HCT116 (cell line): ENCODE data around the gene TOMM40. TPM values are rescaled to one million over a fixed set of nuclear protein-coding genes. Genes with fewer than 3 reads are reported as not detected.

ENCODE experiments used
- ATAC-seq: fragments of 200-7000 bp; cut with Tn5 transposase; 2 replicates; pipeline ENCODE4 v1.9.1; 2020; ENCODE audit warnings: mild to moderate bottlenecking, moderate library complexity
- BruUV-seq: library from RNA; stranded (reverse); fragments of 400-500 nt; replicated peaks from 2 replicates; lab custom pipeline; 2021; lab: Mats Ljungman, UMichigan
- CTCF ChIA-PET: fragments of 300-600 bp; sonication (Branson Sonifier 250); formaldehyde crosslinking; loops from one replicate; lab custom pipeline; 2021; ENCODE audit warnings: antibody characterized with exemption; lab: Charles Lee
- POLR2A ChIA-PET: fragments of 300-600, 350-600 bp; sonication (Branson Sonifier 250); formaldehyde crosslinking; loops from one replicate; lab custom pipeline; 2021; ENCODE audit warnings: antibody characterized with exemption; lab: Charles Lee
- RAD21 ChIA-PET, 2 experiments: fragments of 300-600 bp; sonication (Branson Sonifier 250); formaldehyde crosslinking; loops; one replicate each; lab custom pipeline; 2023; ENCODE audit warnings: low total read pairs in 2 of 2; ENCODE audit not compliant: uncharacterized antibody in 2 of 2, unreplicated experiment in 2 of 2, low non-redundant PET in 1 of 2; lab: Charles Lee
- DNase-seq: peaks from one replicate; pipeline ENCODE4 v3.0.0-alpha.2; 2010; ENCODE audit warnings: low read depth, low spot score
- H2AFZ ChIP-seq: fragments of 200-600 bp; shearing (Covaris generic), sonication (generic); 2 replicates; pipeline ENCODE4 v1.6.1; 2017; ENCODE audit warnings: low read depth, mixed run types, mixed read lengths, antibody characterized with exemption, low read length; ENCODE audit not compliant: poor library complexity, severe bottlenecking
- H3K27ac ChIP-seq: 2 replicates; pipeline ENCODE4 v1.5.1; 2012; ENCODE audit warnings: low read depth, low read length
- H3K27me3 ChIP-seq: fragments of 200-600 bp; sonication (generic); 2 replicates; pipeline ENCODE4 v1.6.1; 2016; ENCODE audit warnings: mixed run types, low read length, mixed read lengths; ENCODE audit not compliant: insufficient read depth
- H3K36me3 ChIP-seq, 2 experiments: fragments of 200-500 bp in 1 of 2; fragments of 200-600 bp in 1 of 2; sonication (Bioruptor generic) in 1 of 2; sonication (generic) in 1 of 2; 2 replicates each; pipeline versions ENCODE4 v1.5.1 to v1.6.1; 2014 to 2016; ENCODE audit warnings: low read length in 2 of 2, inconsistent platforms in 1 of 2, mixed read lengths in 1 of 2, mixed run types in 1 of 2; ENCODE audit not compliant: insufficient read depth in 2 of 2, control insufficient read depth in 1 of 2
- H3K4me1 ChIP-seq, 2 experiments: fragments of 200-600 bp in 1 of 2; sonication (generic) in 1 of 2; 2 replicates each; pipeline versions ENCODE4 v1.5.1 to v1.6.1; 2012 to 2017; ENCODE audit warnings: low read length in 2 of 2, inconsistent platforms in 1 of 2, mild to moderate bottlenecking in 1 of 2, mixed read lengths in 1 of 2, mixed run types in 1 of 2, moderate library complexity in 1 of 2; ENCODE audit not compliant: insufficient read depth in 2 of 2, control insufficient read depth in 1 of 2
- H3K4me2 ChIP-seq: fragments of 200-600 bp; sonication (generic); 2 replicates; pipeline ENCODE4 v1.6.1; 2017; ENCODE audit warnings: mixed run types, low read length, mixed read lengths
- H3K4me3 ChIP-seq, 2 experiments: fragments of 200-600 bp in 1 of 2; sonication (generic) in 1 of 2; replicated peaks in 1 of 2; 2 replicates each; pipeline ENCODE4 v1.5.1; 2011 to 2016; ENCODE audit warnings: low read length in 2 of 2, control low read depth in 1 of 2, low read depth in 1 of 2, mild to moderate bottlenecking in 1 of 2, mixed read lengths in 1 of 2, mixed run types in 1 of 2
- H3K79me2 ChIP-seq: fragments of 200-600 bp; sonication (generic); 2 replicates; pipeline ENCODE4 v1.6.1; 2017; ENCODE audit warnings: mild to moderate bottlenecking, mixed run types, low read length, moderate library complexity, mixed read lengths; ENCODE audit not compliant: insufficient read depth
- H3K9ac ChIP-seq: fragments of 200-600 bp; sonication (generic); 2 replicates; pipeline ENCODE4 v1.6.1; 2016; ENCODE audit warnings: low read length, mixed read lengths
- H3K9me2 ChIP-seq: fragments of 200-600 bp; sonication (generic), shearing (Covaris generic); 2 replicates; pipeline ENCODE4 v1.6.1; 2017; ENCODE audit warnings: mixed run types, mild to moderate bottlenecking, moderate library complexity; ENCODE audit not compliant: insufficient read depth
- H3K9me3 ChIP-seq, 2 experiments: fragments of 200-500 bp in 1 of 2; fragments of 200-600 bp in 1 of 2; sonication (Bioruptor generic) in 1 of 2; sonication (generic) in 1 of 2; 2 replicates each; pipeline ENCODE4 v1.6.1; 2014 to 2017; ENCODE audit warnings: low read length in 2 of 2, mixed read lengths in 2 of 2, inconsistent platforms in 1 of 2, low read depth in 1 of 2, mild to moderate bottlenecking in 1 of 2, mixed run types in 1 of 2, moderate library complexity in 1 of 2; ENCODE audit not compliant: control insufficient read depth in 1 of 2, insufficient read depth in 1 of 2
- H4K20me1 ChIP-seq: fragments of 200-600 bp; sonication (generic), shearing (Covaris generic); 2 replicates; pipeline ENCODE4 v1.6.1; 2017; ENCODE audit warnings: mixed run types, mild to moderate bottlenecking, moderate library complexity; ENCODE audit not compliant: insufficient read depth
- CBX3 ChIP-seq: IDR thresholded peaks from 2 replicates; pipeline ENCODE4 v1.6.1; 2012; ENCODE audit warnings: low read depth
- CEBPB ChIP-seq: IDR thresholded peaks from 2 replicates; pipeline ENCODE4 v1.6.1; 2012; ENCODE audit warnings: low read depth
- CTCF ChIP-seq, 3 experiments: fragments of 200-600 bp in 1 of 3; sonication (generic) in 1 of 3; IDR thresholded peaks in 2 of 3; conservative IDR thresholded peaks in 1 of 3; 2 replicates each; pipeline ENCODE4 v1.5.1; 2012 to 2017; ENCODE audit warnings: low read depth in 2 of 3, low read length in 2 of 3, antibody characterized with exemption in 1 of 3, borderline replicate concordance in 1 of 3, control low read depth in 1 of 3, mild to moderate bottlenecking in 1 of 3, mixed read lengths in 1 of 3, mixed run types in 1 of 3, moderate library complexity in 1 of 3; ENCODE audit not compliant: insufficient read depth in 1 of 3
- EGR1 ChIP-seq: IDR thresholded peaks from 2 replicates; pipeline ENCODE4 v1.6.1; 2012; ENCODE audit warnings: low read depth
- ELF1 ChIP-seq: IDR thresholded peaks from 2 replicates; pipeline ENCODE4 v1.6.1; 2012; ENCODE audit warnings: low read depth, borderline replicate concordance
- EZH2 ChIP-seq: fragments of 200-600 bp; sonication (generic); IDR thresholded peaks from 2 replicates; pipeline ENCODE4 v1.6.1; 2017; ENCODE audit warnings: antibody characterized with exemption, mixed run types
- EZH2phosphoT487 ChIP-seq: fragments of 200-600 bp; IDR thresholded peaks from 2 replicates; pipeline ENCODE4 v1.6.1; 2018; ENCODE audit warnings: antibody characterized with exemption, borderline replicate concordance
- FOSL1 ChIP-seq: IDR thresholded peaks from 2 replicates; pipeline ENCODE4 v1.6.1; 2012; ENCODE audit warnings: low read depth
- JUND ChIP-seq: IDR thresholded peaks from 2 replicates; pipeline ENCODE4 v1.6.1; 2012
- MAX ChIP-seq: IDR thresholded peaks from 2 replicates; pipeline ENCODE4 v1.6.1; 2012
- POLR2AphosphoS5 ChIP-seq: IDR thresholded peaks from 2 replicates; pipeline ENCODE4 v1.6.1; 2011; ENCODE audit warnings: mild to moderate bottlenecking, low read depth, low read length, moderate library complexity
- RAD21 ChIP-seq: IDR thresholded peaks from 2 replicates; pipeline ENCODE4 v1.6.1; 2012; ENCODE audit warnings: low read depth, mild to moderate bottlenecking
- REST ChIP-seq: IDR thresholded peaks from 2 replicates; pipeline ENCODE4 v1.6.1; 2012; ENCODE audit warnings: low read depth
- SIN3A ChIP-seq: IDR thresholded peaks from 2 replicates; pipeline ENCODE4 v1.6.1; 2012; ENCODE audit warnings: low read depth
- SP1 ChIP-seq: IDR thresholded peaks from 2 replicates; pipeline ENCODE4 v1.6.1; 2012; ENCODE audit warnings: low read depth
- SRF ChIP-seq: IDR thresholded peaks from 2 replicates; pipeline ENCODE4 v1.6.1; 2012; ENCODE audit warnings: low read depth
- ZBTB33 ChIP-seq: IDR thresholded peaks from 2 replicates; pipeline ENCODE4 v1.6.1; 2011; ENCODE audit warnings: mild to moderate bottlenecking, low read length, moderate library complexity; ENCODE audit not compliant: insufficient replicate concordance; ENCODE audit errors: extremely low read depth
- ZFX ChIP-seq: fragments of 450-650 bp; IDR thresholded peaks from 2 replicates; pipeline ENCODE4 v1.6.1; 2017
- ZNF274 ChIP-seq: fragments of 200-500 bp; sonication (Bioruptor generic); IDR thresholded peaks from 2 replicates; pipeline ENCODE4 v1.6.1; 2014; ENCODE audit warnings: mild to moderate bottlenecking, low read depth, low read length, inconsistent platforms
- intact Hi-C: fragments of 100-400 bp; cut with micrococcal nuclease; formaldehyde crosslinking; loops from 2 replicates; pipeline ENCODE4 v1.10.0; 2022
- total RNA-seq: library from RNA; stranded (reverse); gene quantifications from one replicate; pipeline ENCODE4 v1.2.1, GENCODE V29; 2021; ENCODE audit not compliant: unreplicated experiment
- TF ChIP-seq, protein P1 (sequence below): IDR thresholded peaks from 2 replicates; pipeline ENCODE4 v1.6.1; 2012

TOMM40 gene
- total RNA-seq, 1 experiment from 2014 or later: 178 TPM

GRCh38 chr19:44857837-44858236 is 33.2 kb upstream of the TOMM40 start:
- Histone ChIP-seq H3K9me2 (no peaks in the 10 kb centered on the region), H3K79me2 (peaks cover 83% of the 10 kb centered on the region), H2AFZ (no peak overlapping the region), H3K9ac (no peak overlapping the region), H3K4me3 (no peak overlapping the region), H3K4me1 (peaks cover 0 to 12% of the 10 kb centered on the region in 2 experiments; a peak in 2 of 4 replicates), H4K20me1 (no peaks in the 10 kb centered on the region), H3K27ac (no peak overlapping the region), H3K27me3 (no peaks in the 10 kb centered on the region), H3K4me2 (no peak overlapping the region), H3K9me3 (no peaks in the 10 kb centered on the region), H3K36me3 (peaks cover 0 to 2% of the 10 kb centered on the region in 2 experiments; a peak in 1 of 4 replicates)
- ChIA-PET POLR2A (no interaction called here), RAD21 (no interaction called here), CTCF (no interaction called here)
- ATAC-seq (no peak), DNase-seq (no peak)
- TF ChIP-seq EZH2 (no peak), CEBPB (no peak), POLR2AphosphoS5 (no peak), EZH2phosphoT487 (no peak), FOSL1 (no peak), EGR1 (no peak), CTCF (IDR thresholded peaks at IDR 0.05 in 2 of 3, conservative IDR thresholded peaks at IDR 0.05 in 1 of 3; ENCODE audit: borderline replicate concordance in 1 of 3, insufficient read depth in 1 of 3, low read depth in 2 of 3, low read length in 2 of 3) (no peak), ELF1 (no peak), ZFX (no peak), ZNF274 (no peak), SP1 (no peak), SIN3A (no peak), CBX3 (no peak), ZBTB33 (no peak), SRF (no peak), RAD21 (no peak), JUND (no peak), MAX (no peak), REST (no peak)
- TF ChIP-seq, protein P1, sequence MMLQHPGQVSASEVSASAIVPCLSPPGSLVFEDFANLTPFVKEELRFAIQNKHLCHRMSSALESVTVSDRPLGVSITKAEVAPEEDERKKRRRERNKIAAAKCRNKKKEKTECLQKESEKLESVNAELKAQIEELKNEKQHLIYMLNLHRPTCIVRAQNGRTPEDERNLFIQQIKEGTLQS: no peak
- intact Hi-C loops: no loop called here
- no TSS peak for BruUV-seq
